Progenitor cell of endocrine pancreas (in vitro differentiated cells): Measurements from ENCODE around the gene FREM2. TPM values are rescaled to one million over a fixed set of nuclear protein-coding genes. Genes with fewer than 3 reads are reported as not detected.

ENCODE experiments used
- DNase-seq: peaks from one replicate; pipeline ENCODE4 v3.0.0; 2021; ENCODE audit warnings: low spot score; ENCODE audit not compliant: unreplicated experiment
- H3K27ac Mint-ChIP-seq: 2 replicates; pipeline ENCODE4 v1.8.0; 2021; ENCODE audit warnings: mild to moderate bottlenecking, moderate library complexity, mixed read lengths
- H3K27me3 Mint-ChIP-seq: 2 replicates; pipeline ENCODE4 v1.8.0; 2021; ENCODE audit warnings: mixed read lengths
- H3K36me3 Mint-ChIP-seq: 2 replicates; pipeline ENCODE4 v1.8.0; 2022; ENCODE audit warnings: mixed read lengths; ENCODE audit not compliant: insufficient read depth
- H3K4me1 Mint-ChIP-seq: 2 replicates; pipeline ENCODE4 v1.8.0; 2021; ENCODE audit warnings: low read depth, mixed read lengths
- H3K4me3 Mint-ChIP-seq: 2 replicates; pipeline ENCODE4 v1.8.0; 2021; ENCODE audit warnings: low read depth, mild to moderate bottlenecking, moderate library complexity, mixed read lengths
- H3K9me3 Mint-ChIP-seq: 2 replicates; pipeline ENCODE4 v1.8.0; 2021; ENCODE audit warnings: low read depth, mixed read lengths
- CTCF ChIP-seq: fragments of 200-600 bp; sonication (generic); IDR thresholded peaks from one replicate; pipeline ENCODE4 v1.5.0; 2021; ENCODE audit warnings: antibody characterized with exemption, mild to moderate bottlenecking; ENCODE audit not compliant: unreplicated experiment
- total RNA-seq: library from RNA; stranded (reverse); gene quantifications from 2 replicates; pipeline ENCODE4 v1.2.1, GENCODE V29; 2021

FREM2 gene
- total RNA-seq, 1 donor from 2014 or later: 75.3 TPM

GRCh38 chr13:38693641-38694040 lies 6.8 kb downstream of the FREM2 start:
- Mint-ChIP-seq H3K4me1 (peaks cover 28% of the 10 kb centered on the region), H3K36me3 (peaks cover 52% of the 10 kb centered on the region), H3K9me3 (peaks cover 9% of the 10 kb centered on the region), H3K4me3 (peak overlapping the region; percentile 49), H3K27ac (no peak overlapping the region), H3K27me3 (no peaks in the 10 kb centered on the region)
- DNase-seq: no peak
- no peak for TF ChIP-seq CTCF

GRCh38 chr13:38697197-38697596 lies 10.3 kb downstream of the FREM2 start:
- H3K36me3 Mint-ChIP-seq: peaks cover 30% of the 10 kb centered on the region
- H3K4me3 Mint-ChIP-seq: no peak overlapping the region
- H3K4me1 Mint-ChIP-seq: peaks cover 32% of the 10 kb centered on the region
- no peaks in the 10 kb centered on the region for H3K9me3 Mint-ChIP-seq
- no peak overlapping the region for H3K27ac Mint-ChIP-seq
- DNase-seq: no peak
- no peaks in the 10 kb centered on the region for H3K27me3 Mint-ChIP-seq
- no peak for TF ChIP-seq CTCF

- peak; percentile 22 for TF ChIP-seq CTCF
- DNase-seq: no peak
- Mint-ChIP-seq H3K9me3 (no peaks in the 10 kb centered on the region), H3K4me1 (peaks cover 29% of the 10 kb centered on the region), H3K27ac (no peak overlapping the region), H3K36me3 (peaks cover 27% of the 10 kb centered on the region), H3K27me3 (no peaks in the 10 kb centered on the region), H3K4me3 (no peak overlapping the region)
Observed at GRCh38 chr13:38697628-38698333, 10.9 kb downstream of the FREM2 start.

GRCh38 chr13:38700051-38700450 lies 13.2 kb downstream of the FREM2 start:
- Mint-ChIP-seq H3K27ac (no peak overlapping the region), H3K4me1 (peaks cover 16% of the 10 kb centered on the region)

GRCh38 chr13:38702669-38703068 lies 15.8 kb downstream of the FREM2 start:
- no peak for TF ChIP-seq CTCF
- Mint-ChIP-seq H3K4me1 (peaks cover 13% of the 10 kb centered on the region), H3K36me3 (peaks cover 22% of the 10 kb centered on the region), H3K4me3 (no peak overlapping the region), H3K27ac (no peak overlapping the region), H3K27me3 (no peaks in the 10 kb centered on the region), H3K9me3 (no peaks in the 10 kb centered on the region)
- DNase-seq: no peak

More at GRCh38 chr13:38700051-38700450, 13.2 kb downstream of the FREM2 start:
- no peaks in the 10 kb centered on the region for H3K27me3 Mint-ChIP-seq
- TF ChIP-seq CTCF: no peak
- peaks cover 30% of the 10 kb centered on the region for H3K36me3 Mint-ChIP-seq
- H3K4me3 Mint-ChIP-seq: no peak overlapping the region
- H3K9me3 Mint-ChIP-seq: no peaks in the 10 kb centered on the region
- no peak for DNase-seq
